Lung (tissue), 12 donors: Measurements from ENCODE around the gene ELOB. TPM values are rescaled to one million over a fixed set of nuclear protein-coding genes. Genes with fewer than 3 reads are reported as not detected.

Experiments
- ATAC-seq: fragments of 200-7000 bp; cut with Tn5 transposase; one replicate; pipeline ENCODE4 v1.9.1; 2020; ENCODE audit warnings: moderate number of reproducible peaks; ENCODE audit not compliant: insufficient read depth, low FRiP score
- DNase-seq, 3 donors: peaks; one replicate each; pipeline ENCODE4 v3.0.0-alpha.2; 2013 to 2017
- H3K27ac ChIP-seq, 2 donors: one replicate each; pipeline ENCODE4 v1.5.1; 2013; ENCODE audit warnings: mild to moderate bottlenecking in 2 of 2, moderate library complexity in 2 of 2, control low read depth in 1 of 2, inconsistent platforms in 1 of 2, low read depth in 1 of 2, low read length in 1 of 2
- H3K27me3 ChIP-seq, 3 donors: one replicate each; pipeline ENCODE4 v1.5.1; 2013; ENCODE audit warnings: low read length in 2 of 3; ENCODE audit not compliant: control insufficient read depth in 3 of 3, insufficient read depth in 3 of 3
- H3K36me3 ChIP-seq, 4 donors: one replicate each; pipeline ENCODE4 v1.5.1; 2013; ENCODE audit warnings: low read length in 4 of 4, mild to moderate bottlenecking in 1 of 4, moderate library complexity in 1 of 4; ENCODE audit not compliant: control insufficient read depth in 4 of 4, insufficient read depth in 4 of 4
- H3K4me1 ChIP-seq, 5 donors: one replicate each; pipeline ENCODE4 v1.5.1; 2013; ENCODE audit warnings: low read length in 5 of 5, mild to moderate bottlenecking in 2 of 5, moderate library complexity in 1 of 5; ENCODE audit not compliant: control insufficient read depth in 5 of 5, insufficient read depth in 5 of 5
- H3K4me3 ChIP-seq: one replicate; pipeline ENCODE4 v1.5.1; 2013; ENCODE audit warnings: mild to moderate bottlenecking, control low read depth, moderate library complexity
- H3K9ac ChIP-seq, 2 donors: one replicate each; pipeline ENCODE4 v1.5.1; 2013; ENCODE audit warnings: low read length in 2 of 2, control low read depth in 1 of 2; ENCODE audit not compliant: insufficient read depth in 1 of 2
- H3K9me3 ChIP-seq, 4 donors: one replicate each; pipeline ENCODE4 v1.5.1; 2013; ENCODE audit warnings: low read length in 3 of 4, mild to moderate bottlenecking in 1 of 4, moderate library complexity in 1 of 4; ENCODE audit not compliant: control insufficient read depth in 4 of 4, insufficient read depth in 3 of 4
- CTCF ChIP-seq: IDR thresholded peaks from 2 replicates; pipeline ENCODE4 v1.5.1; 2012; ENCODE audit warnings: mild to moderate bottlenecking; ENCODE audit errors: control extremely low read depth, extremely low read depth
- WGBS, 2 donors: extraction: QIAGEN DNeasy Blood & Tissue Kit; methylation state at CpG; one replicate each; pipeline ENCODE4 v1.1.7; 2013; 5-methylcytosine and 5-hydroxymethylcytosine counted together
- polyA plus RNA-seq, 2 donors: library from polyadenylated mRNA; stranded (reverse); fragments of 200-250 nt; gene quantifications; one replicate each; pipeline ENCODE4 v1.2.1, GENCODE V29; 2013
- total RNA-seq, 2 donors: library from RNA; depleted of rRNA in 1 of 2; stranded (reverse); fragments of >200 nt in 1 of 2; gene quantifications; one replicate each; pipeline ENCODE4 v1.2.1, GENCODE V29; 2014 to 2021
- donor health status: control.
- donor health status: control.
- donor health status: Bipolar disorder and iron deficiency.
- donor health status: healthy.
- donor health status: DM: yes; HTN: yes; CAD: no.

ELOB gene
- total and polyA plus RNA-seq, 4 donors = 87.0 to 740 (median 346) TPM

- H3K9ac ChIP-seq = no peak overlapping the region
- no peak for TF ChIP-seq CTCF
- DNase-seq (no peak), ATAC-seq (no peak)
- H3K27ac ChIP-seq = no peak overlapping the region
- H3K4me3 ChIP-seq = no peak overlapping the region
- H3K4me1 ChIP-seq = no peaks in the 10 kb centered on the region
- peaks cover 0 to 4% (median 1%) of the 10 kb centered on the region in 4 donors for H3K9me3 ChIP-seq
- WGBS, 2 donors = 98 to 99% methylated on average over 42 of the region's 42 CpGs
- peaks cover 78 to 98% (median 89%) of the 10 kb centered on the region in 4 donors for H3K36me3 ChIP-seq
- H3K27me3 ChIP-seq = no peaks in the 10 kb centered on the region
These were observed 15.0 kb downstream of the ELOB start for GRCh38 chr16:2761886-2762583.

- Histone ChIP-seq H3K4me1 (peaks cover 0 to 2% (median 0%) of the 10 kb centered on the region in 5 donors), H3K4me3 (no peak overlapping the region), H3K9ac (no peak overlapping the region), H3K27me3 (no peaks in the 10 kb centered on the region), H3K9me3 (peaks cover 0 to 4% (median 1%) of the 10 kb centered on the region in 4 donors), H3K27ac (no peak overlapping the region), H3K36me3 (peaks cover 73 to 96% (median 84%) of the 10 kb centered on the region in 4 donors)
- ATAC-seq (no peak), DNase-seq (no peak)
- no peak for TF ChIP-seq CTCF
- 93 to 100% methylated on average over 10 of the region's 10 CpGs for WGBS, 2 donors
These were observed 15.6 kb downstream of the ELOB start for GRCh38 chr16:2761472-2761871.

GRCh38 chr16:2757344-2757743 is 19.7 kb downstream of the ELOB start:
- Histone ChIP-seq H3K4me3 (no peak overlapping the region), H3K9me3 (peaks cover 0 to 2% (median 0%) of the 10 kb centered on the region in 4 donors), H3K27me3 (no peaks in the 10 kb centered on the region), H3K4me1 (peaks cover 7 to 18% (median 14%) of the 10 kb centered on the region in 5 donors), H3K36me3 (peaks cover 41 to 56% (median 47%) of the 10 kb centered on the region in 4 donors), H3K27ac (no peak overlapping the region), H3K9ac (no peak overlapping the region)
- DNase-seq = no peak
- WGBS, 2 donors = 82 to 86% methylated on average over 11 of the region's 11 CpGs
- TF ChIP-seq CTCF = no peak
- ATAC-seq = no peak
